Measurements from ENCODE around the gene MAGI3.
"Not testable (repeated sequence)": the region's sequence is repeated elsewhere in the genome, so short reads cannot be mapped to it uniquely, and the experiment has no call there.

Gene MAGI3

GRCh38 chr1:113530021-113530420, 139.7 kb downstream of the MAGI3 start:
- DNase-seq, result no peak

DNA sequence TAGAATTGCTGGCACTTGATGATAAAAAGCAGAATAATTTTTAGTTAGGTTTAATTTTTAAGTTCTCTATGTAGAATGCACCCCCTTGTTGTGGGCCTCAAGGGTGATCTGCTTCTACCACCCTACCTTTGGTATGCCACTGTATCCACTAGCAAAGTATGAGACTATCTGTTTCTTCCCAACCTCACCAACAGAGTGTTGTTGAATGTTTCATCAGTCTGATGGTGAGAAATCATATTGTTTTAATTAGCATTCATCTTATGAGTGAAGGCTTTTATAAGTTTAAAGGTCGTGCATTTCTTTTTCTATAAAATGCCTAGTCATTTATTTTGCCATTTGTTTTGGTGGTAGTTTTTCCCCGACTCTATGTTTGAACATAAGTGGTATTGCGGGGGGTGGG, 141.0 kb downstream of the MAGI3 start:
- no peak for DNase-seq

- DNase-seq, result no peak
Observed at GRCh38 chr1:113533061-113533460, 142.7 kb downstream of the MAGI3 start.

DNA sequence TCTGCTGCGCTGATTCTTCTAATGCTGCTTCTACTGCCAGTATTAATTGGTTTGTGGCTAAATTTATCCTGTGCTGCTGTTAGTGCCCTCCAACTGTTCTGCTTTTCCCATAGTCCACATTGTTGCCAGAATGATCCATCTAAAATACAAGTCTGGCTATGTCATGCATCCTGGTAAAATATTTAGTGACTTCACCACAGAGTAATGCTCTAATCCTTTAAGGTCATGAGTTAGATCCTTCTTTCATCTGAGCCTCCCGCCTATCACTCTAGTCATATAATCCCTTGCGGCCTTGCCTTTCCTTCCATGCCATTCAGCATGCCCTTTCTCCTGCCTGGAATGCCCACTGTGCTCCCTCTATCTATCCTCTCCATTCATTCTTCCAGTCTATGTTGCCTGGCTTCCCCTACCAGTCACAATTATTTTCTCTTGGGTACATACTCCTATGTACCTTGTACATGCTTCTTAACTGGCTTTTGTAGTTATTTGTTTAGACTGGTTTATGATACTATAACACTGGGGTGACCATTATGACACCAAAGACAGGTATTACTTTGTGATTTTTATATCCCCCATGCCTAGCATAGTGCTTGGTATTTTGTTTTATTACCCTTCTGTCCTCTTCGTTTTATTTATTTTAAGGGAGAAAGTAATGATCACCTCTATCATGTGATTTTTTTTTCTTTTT, 144.0 kb downstream of the MAGI3 start:
- DNase-seq, result no peak

DNA sequence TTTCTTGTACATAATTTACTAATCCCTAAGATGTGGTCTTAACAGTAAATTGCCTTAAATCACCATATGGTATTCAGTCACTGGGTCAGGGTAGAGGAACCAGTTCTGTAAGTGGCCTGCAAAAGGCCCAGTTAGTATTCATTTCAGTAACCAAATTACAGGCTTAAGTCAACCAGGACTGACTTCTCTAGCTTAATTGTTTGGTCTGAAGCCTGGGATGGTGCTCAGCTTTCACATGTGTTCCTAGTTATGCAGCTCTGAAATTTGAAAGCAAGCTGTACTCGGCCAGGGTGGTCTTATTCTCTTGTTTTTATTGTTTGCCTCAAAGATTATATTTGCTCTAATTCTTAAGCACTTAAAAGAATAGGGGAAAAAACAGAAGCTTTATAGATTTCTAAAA, 144.6 kb downstream of the MAGI3 start:
- no peak for DNase-seq

DNA sequence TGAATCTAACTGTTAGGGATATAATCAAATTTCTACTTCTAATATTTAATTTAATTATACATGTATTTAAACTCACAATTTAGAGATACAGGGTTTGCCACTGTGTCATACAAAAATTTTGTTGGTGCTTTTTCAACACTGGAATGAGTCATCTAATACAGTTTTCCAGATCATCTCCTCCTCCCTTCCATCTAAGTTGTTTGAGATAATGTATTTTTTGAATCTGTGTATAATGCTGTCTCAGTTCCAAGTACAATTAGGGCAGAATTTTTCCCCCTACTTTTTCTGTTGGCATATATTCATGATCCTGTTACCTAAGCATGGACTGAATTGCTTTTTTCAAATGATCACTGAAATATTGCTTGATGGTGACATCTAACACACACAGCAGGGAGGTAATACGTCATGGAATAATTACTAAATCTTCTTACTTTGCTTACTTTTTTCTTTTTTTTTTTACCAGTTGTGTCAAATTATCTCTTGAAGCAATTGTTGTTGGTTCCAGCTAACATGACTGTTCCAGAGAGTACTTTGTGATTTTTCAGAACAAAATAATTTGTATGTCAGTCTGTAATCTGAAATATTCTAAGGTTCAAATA, 146.0 kb downstream of the MAGI3 start:
- DNase-seq, result no peak

DNA sequence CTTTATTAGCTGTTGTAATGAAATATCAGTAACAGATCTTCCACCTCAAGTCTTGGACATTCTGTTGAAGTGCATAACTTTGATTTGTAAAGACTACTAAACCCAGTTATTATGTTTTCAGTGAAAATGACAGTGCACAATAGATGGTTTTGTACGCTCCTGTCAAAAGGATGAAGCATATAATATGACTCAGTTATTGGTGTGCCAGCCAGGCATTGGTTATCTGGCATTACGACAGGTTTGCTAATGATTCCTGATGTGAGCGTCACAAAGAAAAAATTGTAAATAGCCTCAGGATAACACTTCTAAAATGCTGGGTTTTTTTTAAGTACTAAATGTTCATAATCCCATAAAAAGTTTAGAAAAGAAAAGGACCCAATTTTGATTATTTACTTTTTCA, 147.9 kb downstream of the MAGI3 start:
- no peak for DNase-seq

GRCh38 chr1:113540335-113540734, 150.0 kb downstream of the MAGI3 start:
- no peak for DNase-seq

DNA sequence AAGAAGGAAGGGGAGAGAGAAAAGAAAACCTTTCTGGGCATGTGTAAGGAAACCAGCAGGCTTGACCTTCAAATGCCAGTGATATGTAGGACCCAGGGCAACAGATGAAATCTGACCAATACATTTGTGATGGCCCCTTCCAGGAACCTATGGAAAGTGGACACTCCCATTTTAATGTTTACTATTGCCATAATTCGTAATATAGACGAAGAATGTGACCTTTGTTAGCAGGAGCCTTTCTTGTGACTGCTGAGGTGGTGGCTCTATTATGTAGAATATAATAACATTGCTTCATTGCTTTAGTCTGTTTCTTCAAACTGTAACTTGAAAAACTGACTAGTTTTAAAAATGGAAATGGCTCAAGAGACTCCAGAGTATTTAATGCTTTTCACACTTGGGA, 150.8 kb downstream of the MAGI3 start:
- no peak for DNase-seq

GRCh38 chr1:113542221-113542701, 151.9 kb downstream of the MAGI3 start:
- peak; percentile 3 for DNase-seq

GRCh38 chr1:113543110-113543509, 152.8 kb downstream of the MAGI3 start:
- no peak for DNase-seq

GRCh38 chr1:113545210-113545609, 154.9 kb downstream of the MAGI3 start:
- no peak for DNase-seq

- DNase-seq, result no peak
Observed at GRCh38 chr1:113545626-113546025, 155.3 kb downstream of the MAGI3 start.

DNA sequence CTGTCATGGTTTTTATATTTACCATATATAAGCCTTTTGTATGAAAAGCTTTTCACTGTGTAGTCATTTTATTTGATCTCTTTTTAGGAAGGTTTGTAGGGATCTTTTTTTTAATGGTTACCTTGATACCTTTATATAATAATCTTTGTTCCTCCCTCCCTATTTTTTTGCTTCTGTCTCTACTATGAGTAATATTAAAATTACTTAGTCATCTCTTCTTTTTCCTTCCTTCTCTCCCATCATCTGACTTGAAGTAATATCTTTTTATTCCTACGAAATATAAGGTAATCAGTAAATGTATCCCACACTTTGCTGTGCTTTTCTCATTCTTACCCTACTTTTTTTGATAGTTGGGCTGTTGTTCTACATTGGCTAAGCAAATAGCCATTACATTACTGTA, 161.4 kb downstream of the MAGI3 start:
- no peak for DNase-seq

DNA sequence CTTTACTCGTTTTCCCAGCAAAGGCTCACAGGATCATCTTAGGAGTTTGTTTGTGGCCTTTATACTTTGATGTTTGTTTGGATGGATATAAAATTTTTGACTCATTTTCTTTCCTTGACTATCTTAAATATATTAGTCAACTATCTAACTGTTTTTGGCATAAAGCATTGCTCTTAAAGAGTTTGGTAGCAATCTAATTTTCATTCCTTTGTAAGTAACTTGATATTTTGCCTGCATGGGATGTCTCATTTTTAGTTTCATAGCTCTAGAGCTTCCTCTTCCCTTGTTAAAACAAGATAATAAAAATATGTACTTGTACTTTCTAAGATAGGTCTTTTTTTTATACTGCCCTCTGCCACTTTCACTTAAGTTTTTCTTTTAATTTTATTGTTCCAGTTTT, 161.9 kb downstream of the MAGI3 start:
- DNase-seq, result no peak

DNA sequence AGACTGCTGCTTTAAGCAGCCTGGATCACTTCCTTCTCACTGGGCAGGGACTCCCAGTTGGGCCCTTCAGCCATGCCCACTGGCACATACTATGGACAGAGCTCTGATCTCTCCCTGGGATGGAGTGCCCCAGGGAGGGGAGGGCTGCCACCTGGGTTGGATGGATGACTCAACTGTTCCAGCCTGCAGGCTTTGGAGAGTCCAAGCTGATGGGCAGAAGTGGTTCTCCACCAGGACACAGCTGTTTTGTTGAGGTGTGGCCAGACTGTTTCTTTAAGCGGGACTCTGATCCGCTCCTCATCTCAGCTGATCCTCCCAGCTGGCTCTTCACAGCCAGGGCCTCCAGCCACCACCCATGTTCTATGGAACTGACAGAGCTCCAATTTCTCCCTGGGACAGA, 166.9 kb downstream of the MAGI3 start:
- no peak for DNase-seq

GRCh38 chr1:113565621-113566020, 175.3 kb downstream of the MAGI3 start:
- DNase-seq, result no peak

GRCh38 chr1:113567427-113567826, 177.1 kb downstream of the MAGI3 start:
- no peak for DNase-seq

GRCh38 chr1:113575744-113576260, 185.5 kb downstream of the MAGI3 start:
- DNase-seq, result not testable (repeated sequence)

DNA sequence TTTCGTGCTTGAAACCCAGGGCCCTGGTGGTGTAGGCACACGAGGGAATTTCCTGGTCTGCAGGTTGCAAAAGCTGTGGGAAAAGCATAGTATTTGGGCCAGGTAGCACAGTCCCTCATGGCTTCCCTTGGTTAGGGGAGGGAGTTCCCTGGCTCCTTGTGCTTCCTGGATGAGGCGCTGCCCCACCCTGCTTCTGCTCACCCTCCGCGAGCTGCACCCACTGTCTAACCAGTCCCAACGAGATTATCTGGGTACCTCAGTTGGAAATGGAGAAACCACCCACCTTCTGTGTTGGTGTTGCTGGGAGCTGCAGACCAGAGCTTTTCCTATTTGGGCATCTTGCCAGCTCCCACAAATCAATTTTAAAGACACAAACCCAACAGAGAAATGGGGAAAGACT, 186.0 kb downstream of the MAGI3 start:
- DNase-seq, result no peak

DNA sequence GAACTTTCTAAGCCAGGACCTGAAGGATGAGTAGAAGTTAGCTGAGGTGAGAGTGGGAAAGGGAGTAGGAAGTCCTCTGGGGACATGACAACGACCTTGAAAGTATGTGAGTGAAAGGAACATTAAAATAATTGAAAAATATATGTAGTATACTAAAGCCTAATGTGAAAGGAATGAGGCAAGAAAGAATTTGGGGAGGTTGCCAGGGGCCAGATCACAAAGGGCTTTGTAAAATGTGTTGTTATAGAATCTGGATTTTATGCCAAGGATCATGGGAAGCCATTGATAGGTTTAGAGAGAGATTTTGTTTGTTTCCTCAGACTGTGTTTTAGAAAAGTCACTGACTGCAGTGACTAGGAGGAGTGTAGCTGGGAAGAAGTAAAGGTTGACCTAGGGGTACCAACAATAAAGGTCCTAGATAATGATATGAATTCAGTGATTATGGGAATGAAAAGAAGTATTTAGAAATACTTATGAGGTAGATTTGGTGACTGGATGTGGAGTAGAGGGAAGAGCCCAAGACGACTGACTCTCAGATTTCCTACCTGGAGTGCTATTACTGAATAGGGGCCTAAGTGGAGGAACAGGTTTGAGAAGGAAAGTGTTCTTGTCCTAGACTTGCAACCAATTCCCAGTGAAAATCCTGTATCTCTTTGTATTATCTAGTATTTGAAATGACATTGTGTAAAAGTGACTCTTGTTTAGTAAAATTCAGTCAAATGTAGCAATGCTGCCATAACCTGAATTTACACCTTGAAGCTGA, 189.1 kb downstream of the MAGI3 start:
- DNase-seq, result no peak

GRCh38 chr1:113581323-113581722, 191.0 kb downstream of the MAGI3 start:
- DNase-seq, result no peak

DNA sequence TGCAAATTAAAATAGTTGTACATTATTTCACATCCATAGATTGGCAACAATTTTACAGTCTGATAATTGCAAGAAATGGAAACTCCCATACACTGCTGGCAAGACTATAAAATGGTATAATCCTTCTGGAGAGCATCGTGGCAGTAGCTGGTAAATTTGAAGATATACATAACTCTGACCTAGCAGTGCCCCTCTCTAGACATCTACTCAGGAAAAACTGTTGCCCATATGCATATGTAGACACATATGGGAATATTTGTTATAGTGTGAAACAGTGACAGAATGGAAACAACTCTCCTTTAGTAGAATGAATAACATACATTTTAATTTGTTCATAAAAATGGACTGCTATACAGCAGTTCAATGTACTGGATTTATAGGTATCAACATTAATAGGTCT, 191.8 kb downstream of the MAGI3 start:
- no peak for DNase-seq

GRCh38 chr1:113587475-113587874, 197.2 kb downstream of the MAGI3 start:
- no peak for DNase-seq

Measured in hematopoietic multipotent progenitor cell treated with erythropoietin and hydrocortisone succinate and interleukin-3 and kit ligand, for 4 days (in vitro differentiated cells).